Astrocyte of the spinal cord (primary cell): ENCODE data around the gene TRMT5.

Source experiments
- DNase-seq: peaks from one replicate; pipeline ENCODE4 v3.0.0; 2011; ENCODE audit warnings: low read depth, low spot score
- H3K4me3 ChIP-seq: 2 replicates; pipeline ENCODE4 v1.5.1; 2011; ENCODE audit warnings: low read depth, mild to moderate bottlenecking, low read length, moderate library complexity
- in situ Hi-C: cut with HindIII; loops from 2 replicates; pipeline ENCODE4 v1.10.0; 2017; ENCODE audit warnings: low sequenced_read_pairs
- TF ChIP-seq, protein P1 (sequence below): IDR thresholded peaks from 2 replicates; pipeline ENCODE4 v1.5.1; 2012; ENCODE audit warnings: low read depth, mild to moderate bottlenecking, low read length, inconsistent platforms

TRMT5 gene

DNA sequence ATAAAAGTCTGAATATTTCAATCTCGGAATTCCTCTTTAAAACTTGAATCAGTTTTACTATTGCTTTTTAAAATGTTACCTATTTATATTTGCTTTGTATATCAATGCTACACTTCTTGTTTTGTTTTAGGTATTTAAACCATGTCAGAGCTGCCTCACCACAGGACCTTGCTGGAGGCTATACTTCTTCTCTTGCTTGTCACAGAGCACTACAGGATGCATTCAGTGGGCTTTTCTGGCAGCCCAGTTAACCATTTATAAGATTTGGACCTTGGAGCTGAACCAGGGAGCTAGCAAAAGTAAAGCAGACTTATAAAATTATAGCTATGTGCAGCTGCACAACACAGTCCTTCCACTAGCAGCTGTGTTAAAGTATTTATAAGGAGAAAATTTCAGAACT, 12.8 kb downstream of the TRMT5 start:
- in situ Hi-C loops = no loop called here
- TF ChIP-seq, protein P1, sequence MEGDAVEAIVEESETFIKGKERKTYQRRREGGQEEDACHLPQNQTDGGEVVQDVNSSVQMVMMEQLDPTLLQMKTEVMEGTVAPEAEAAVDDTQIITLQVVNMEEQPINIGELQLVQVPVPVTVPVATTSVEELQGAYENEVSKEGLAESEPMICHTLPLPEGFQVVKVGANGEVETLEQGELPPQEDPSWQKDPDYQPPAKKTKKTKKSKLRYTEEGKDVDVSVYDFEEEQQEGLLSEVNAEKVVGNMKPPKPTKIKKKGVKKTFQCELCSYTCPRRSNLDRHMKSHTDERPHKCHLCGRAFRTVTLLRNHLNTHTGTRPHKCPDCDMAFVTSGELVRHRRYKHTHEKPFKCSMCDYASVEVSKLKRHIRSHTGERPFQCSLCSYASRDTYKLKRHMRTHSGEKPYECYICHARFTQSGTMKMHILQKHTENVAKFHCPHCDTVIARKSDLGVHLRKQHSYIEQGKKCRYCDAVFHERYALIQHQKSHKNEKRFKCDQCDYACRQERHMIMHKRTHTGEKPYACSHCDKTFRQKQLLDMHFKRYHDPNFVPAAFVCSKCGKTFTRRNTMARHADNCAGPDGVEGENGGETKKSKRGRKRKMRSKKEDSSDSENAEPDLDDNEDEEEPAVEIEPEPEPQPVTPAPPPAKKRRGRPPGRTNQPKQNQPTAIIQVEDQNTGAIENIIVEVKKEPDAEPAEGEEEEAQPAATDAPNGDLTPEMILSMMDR = no peak
- no peak for DNase-seq
- no peak overlapping the region for H3K4me3 ChIP-seq

DNA sequence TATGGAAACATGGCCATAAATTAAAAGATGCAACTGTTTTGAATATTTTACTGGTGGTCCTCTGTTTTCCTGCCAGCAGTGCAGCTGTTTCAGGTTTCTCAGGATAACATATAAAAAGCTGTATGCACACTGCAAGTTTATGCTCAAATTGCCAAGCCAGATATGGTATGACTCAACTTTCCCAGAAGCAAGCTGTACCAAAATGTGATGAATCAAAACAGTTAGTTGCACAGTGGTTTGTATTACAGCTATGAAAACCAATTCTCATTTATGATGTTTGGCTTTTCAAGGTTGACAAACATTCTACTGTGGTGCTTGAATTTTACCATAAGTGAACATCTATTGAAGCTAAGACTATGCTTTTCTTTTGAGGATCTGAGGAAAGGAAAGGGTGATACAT, 15.5 kb downstream of the TRMT5 start:
- no peak overlapping the region for H3K4me3 ChIP-seq
- in situ Hi-C loops = no loop called here
- DNase-seq = peak; percentile 86
- TF ChIP-seq, protein P1 = no peak

DNA sequence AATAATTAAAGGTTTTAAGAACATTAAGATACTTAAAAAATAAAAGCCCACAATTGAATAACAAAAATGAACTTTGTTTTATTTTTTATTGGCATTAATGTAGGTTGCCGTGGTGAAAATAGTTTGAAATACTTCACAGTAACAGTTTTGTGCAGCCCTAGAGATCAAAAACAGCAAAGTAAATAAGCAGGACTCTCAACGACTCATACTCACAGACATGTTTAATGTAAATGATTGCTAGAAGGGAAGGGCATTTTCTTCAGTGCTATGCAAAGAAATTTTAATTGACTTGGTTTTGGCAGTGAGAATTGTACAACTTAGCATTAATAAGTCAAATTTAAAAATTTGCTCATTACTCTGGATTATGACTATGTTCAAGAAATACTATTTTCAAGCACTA, 16.0 kb downstream of the TRMT5 start:
- TF ChIP-seq, protein P1 = no peak
- DNase-seq = peak; percentile 52
- H3K4me3 ChIP-seq = no peak overlapping the region
- in situ Hi-C loops = no loop called here

DNA sequence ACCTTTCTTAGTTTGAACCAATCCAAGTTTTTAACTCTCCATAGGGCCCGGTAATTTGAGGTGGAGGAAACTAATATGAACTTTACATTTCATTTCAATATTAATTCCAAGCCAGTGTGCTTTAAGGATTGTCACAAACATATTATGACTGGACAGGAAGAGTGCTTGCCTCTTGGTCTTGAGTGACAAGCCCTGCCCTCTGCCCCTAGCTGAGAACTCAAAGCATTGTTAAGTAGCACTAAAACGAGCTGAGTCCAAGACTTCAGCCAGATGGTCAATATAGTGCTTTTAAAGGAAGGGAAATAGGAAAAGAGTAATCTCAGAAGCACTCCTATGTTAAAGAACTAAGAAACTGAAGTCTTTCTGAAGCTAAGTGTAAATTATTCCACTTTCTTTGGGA, 17.1 kb downstream of the TRMT5 start:
- TF ChIP-seq, protein P1 = no peak
- no peak overlapping the region for H3K4me3 ChIP-seq
- no peak for DNase-seq
- in situ Hi-C loops = no loop called here

DNA sequence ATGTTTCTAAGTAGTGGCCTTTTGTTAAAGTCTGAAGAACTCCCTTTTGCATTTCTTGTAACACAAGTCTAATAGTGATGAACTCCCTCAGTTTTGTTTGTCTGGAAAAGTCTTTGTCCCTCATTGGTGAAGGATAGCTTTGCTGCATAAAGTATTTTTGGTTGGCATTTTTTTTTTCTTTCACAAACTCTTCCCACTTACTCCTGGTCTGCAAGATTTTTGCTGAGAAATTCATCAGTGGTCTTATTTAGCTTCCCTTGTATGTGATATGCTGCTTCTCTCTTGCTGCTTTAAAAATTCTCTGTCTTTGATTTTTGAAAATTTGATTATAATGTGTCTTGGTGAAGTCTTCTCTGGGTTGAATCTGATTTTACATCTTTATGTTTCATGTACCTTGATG, 22.7 kb downstream of the TRMT5 start:
- no peak for DNase-seq
- H3K4me3 ChIP-seq = no peak overlapping the region
- in situ Hi-C loops = no loop called here
- TF ChIP-seq, protein P1 = no peak

DNA sequence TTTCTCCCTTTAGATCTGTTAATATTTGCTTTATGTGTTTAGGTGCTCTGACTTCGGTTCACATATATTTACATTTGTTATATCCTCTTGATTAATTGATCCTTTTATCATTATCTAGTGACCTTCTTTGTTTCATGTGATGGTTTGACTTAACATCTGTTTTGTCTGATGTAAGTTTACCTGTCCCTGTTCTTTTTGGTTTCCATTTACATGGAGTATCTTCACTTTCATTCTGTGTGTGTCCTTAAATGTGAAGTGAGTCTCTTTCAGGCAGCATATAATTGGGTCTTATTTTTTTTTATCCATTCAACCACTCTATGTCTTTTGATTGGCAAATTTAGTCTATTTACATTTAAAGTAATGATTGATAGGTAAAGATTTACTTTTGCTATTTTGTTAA, 24.2 kb downstream of the TRMT5 start:
- in situ Hi-C loops = no loop called here
- no peak for DNase-seq
- TF ChIP-seq, protein P1 = no peak
- H3K4me3 ChIP-seq = no peak overlapping the region

DNA sequence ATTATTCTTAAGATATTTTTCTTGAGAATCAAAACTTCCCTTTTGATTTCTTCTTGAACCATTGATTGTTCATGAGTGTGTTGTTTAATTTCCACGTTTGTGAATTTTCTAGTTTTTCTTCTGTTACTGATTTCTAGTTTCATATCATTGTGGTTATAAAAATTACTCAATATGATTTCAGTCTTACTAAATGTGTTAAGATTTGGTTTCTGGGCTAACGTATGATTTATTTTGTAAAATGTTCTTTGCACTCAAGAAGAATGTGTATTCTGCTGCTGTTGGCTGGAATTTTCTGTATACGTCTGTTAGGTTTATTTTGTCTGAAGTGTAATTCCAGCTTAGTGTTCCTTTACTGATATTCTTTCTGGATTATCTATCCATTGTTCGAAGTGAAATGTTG, 24.7 kb downstream of the TRMT5 start:
- no peak overlapping the region for H3K4me3 ChIP-seq
- TF ChIP-seq, protein P1 = no peak
- in situ Hi-C loops = no loop called here
- DNase-seq = no peak
